GM19043 (cell line): ENCODE results near the gene TMEM240.
A peak's percentile ranks its signal among the peaks of the same experiment; 100 is the strongest.

Experiments used
- ATAC-seq: cut with Tn5 transposase; IDR thresholded peaks from one replicate; pipeline ENCODE4 v1.9.1; 2021; ENCODE audit warnings: low read depth; ENCODE audit not compliant: unreplicated experiment

TMEM240 gene

DNA sequence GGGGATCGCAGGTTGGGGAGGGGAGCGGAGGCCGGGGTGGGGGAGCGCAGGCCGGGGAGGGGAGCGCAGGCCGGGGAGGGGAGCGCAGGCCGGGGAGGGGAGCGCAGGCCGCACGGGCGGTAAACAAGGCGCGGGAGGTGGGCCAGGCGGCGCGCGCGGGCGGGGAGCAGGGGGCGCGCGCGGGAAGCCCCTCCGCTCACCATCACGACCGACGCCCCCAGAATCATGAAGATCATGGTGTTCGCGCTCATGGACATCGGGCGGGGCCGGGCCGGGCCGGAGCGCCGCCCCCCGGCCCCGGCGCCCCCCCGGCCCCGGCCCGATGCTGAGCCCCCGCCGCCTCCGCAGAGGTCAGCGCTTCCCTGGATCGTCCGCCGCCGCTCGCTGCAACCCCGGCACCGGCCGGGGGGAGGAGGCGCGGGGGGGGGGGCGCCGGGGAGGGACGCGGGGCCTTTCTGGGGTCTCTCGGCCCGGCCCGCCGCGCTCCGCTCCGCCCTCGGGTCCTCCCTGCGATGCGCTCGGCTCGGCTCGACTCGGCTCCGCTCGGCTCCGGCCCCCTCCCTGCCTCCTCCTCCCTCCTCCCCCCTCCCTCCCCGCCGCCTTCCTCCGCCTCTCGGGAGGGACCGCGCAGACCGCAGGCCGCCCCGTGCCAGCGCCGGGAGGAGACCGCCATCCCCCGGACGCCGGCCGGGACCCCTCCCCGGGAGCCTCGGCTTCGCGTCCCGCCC is at the start of gene TMEM240:
TSS of gene TMEM240 (minus strand) at position 535 of the 728 bp plus-strand sequence. CDS start at position 257, 278 bp downstream.
- no peak for ATAC-seq

DNA sequence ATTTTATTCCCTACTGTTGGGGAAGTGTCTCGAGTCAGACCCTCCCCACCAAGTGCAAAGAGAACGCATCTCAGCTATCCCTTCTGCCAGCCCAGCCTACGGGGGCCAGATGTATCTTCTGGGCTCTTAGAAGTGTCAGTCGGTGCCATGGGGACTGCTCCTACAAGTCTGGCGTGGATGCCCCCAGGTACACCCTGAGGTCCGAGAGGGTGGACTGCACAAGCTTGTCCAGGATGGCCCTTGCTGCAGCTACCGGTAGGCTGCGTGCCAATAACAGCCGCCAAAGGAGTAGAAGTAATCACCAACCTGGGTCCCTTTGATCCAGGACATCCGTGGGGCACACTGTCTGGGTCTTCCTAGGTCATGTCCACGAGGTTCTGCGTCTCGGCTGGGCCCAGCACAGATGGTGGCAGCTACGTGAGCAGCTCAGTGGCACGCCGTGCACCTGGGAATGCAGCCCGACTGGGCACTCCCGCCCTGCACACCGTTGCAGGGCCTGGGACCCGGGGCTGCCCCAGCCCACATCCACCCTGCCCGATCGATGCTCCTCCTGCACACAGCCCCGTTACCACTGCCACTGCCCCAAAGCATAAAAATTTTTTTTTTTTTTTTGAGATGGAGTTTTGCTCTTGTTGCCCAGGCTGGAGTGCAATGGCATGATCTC is 43.1 kb upstream of the TMEM240 start:
- ATAC-seq: no peak

DNA sequence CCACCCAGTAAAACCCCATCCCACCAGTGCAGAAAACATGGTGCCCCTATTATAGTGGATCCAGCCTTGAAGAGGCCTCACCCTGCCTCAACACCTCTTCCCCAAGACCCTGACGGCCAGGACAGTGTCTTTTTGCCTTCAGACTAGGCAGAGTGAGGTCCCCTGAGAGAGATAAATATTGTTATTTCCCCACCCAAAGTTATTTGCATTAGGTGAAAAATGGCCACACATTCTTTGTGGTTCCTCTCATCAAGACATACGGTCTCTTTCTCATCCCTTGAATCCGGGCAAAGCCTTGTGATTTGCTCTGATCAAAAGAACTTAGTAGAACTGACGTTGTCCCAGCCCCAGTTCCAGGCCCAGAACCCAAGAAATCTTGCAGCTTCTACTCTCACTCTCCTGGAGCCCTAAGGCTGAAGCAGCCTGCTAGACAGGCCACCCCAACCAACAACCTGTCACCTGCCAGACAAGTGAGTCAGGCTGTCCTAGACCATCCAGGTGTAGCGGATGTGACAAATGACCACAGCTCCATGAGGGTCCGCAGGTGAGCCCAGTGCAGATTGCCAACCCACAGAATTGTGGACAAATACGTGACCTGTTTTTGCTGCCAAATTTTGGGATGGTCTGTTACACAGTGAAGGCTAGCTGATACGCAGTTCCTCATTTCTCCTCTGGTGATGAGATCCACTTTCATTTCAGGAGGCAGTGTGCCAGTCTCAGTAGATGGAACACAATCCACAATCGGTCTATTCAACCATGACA is 42.3 kb upstream of the TMEM240 start:
- ATAC-seq: no peak

DNA sequence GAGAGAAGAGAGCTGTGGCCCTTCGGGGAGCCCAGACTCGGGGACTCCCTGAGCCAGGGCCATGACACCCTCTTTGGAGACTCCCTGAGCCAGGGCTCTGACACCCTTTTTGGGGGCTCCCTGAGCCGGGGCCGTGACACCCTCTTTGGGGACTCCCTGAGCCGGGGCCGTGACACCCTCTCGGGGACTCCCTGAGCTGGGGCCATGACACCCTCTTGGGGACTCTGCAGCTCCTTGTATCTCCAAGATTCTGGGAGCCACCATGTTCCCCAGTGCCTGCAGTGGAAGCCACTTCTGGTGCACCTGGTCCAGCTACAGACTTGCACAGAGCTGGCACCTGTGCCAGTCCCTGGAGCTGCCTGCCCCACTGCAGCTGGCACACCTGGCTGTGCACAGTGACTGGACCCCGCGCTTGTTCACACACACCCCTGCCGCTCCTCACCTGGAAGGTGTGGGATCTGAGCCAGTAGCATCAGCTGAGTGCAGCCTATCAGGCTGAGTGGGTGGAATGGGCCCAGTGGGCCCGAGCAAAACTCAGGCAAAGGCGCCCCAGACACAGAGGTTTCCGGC is 38.0 kb upstream of the TMEM240 start:
- ATAC-seq: no peak

DNA sequence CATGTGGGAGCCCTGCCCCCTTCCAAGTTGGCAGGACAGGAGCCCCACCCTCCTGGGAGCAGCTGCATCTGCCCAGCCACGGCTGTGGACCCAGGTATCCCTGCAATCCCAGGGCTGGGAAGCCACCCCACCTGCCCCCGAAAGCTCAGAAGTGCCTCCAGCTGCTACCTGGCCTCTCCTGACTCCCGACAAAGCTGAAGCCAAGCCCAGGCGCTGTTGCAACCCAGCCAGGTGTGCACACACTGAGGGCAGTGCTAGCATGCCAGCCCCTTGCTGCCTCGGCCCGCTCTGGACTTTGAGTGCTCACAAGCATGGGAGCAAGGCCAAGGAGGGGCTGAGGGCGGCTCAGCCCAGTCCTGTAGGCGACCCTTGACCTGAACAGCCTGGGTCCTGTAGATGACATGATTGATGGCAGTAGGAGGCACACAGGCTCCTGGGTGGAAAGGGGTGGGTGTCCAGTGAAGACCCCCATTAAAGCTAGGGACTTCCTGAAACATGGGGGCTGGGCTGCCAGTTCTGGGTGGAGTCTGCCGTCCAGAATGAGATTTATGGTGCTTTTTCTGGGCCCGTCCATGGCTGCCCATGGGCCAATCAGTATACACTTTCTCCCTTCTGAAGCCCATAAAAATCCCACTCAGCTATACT is 37.1 kb upstream of the TMEM240 start:
- no peak for ATAC-seq

DNA sequence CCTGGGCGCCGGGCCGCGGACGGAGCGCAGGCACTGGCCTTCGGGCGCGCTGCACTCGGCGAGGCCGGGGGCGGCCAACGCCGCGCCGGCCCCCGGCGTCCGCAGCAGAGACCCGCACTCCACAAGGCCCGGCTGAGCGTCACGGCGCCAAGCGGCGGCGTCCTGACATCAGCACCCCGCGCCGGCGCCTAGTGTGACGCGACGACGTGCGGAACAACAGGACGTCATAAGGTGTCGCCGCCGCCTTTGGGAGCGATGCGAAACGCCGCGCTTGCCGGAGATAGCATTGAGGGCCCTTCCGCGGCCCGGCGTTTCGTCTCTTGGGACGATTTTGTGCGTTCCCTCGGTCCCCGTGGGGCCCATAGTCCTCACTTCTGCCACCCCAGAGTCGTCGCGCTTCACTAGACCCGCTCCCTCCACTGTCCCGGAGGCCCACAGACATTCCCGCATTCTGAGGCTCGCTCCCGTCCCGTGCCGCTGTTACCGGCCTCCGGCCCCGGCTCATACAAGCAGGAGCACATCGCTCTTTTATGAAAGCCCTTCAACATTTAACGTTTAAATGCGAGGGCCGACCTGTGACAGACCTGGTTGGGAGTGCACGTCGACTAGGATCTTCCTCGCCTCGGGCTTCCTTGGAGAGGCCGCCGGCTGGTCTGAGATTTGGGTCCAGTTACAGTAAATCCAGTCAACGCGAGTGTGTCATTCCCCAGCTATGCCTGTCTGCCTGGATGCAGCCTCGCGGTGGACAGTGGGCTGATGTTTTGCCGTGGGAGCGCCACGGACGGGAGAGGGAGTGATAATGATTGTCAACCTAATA is 34.5 kb upstream of the TMEM240 start, which contains the start of gene SSU72:
TSS of gene SSU72 (minus strand) at position 143 of the 817 bp plus-strand sequence. CDS start 306 bp downstream, outside the sequence.
- peak; percentile 84 for ATAC-seq

DNA sequence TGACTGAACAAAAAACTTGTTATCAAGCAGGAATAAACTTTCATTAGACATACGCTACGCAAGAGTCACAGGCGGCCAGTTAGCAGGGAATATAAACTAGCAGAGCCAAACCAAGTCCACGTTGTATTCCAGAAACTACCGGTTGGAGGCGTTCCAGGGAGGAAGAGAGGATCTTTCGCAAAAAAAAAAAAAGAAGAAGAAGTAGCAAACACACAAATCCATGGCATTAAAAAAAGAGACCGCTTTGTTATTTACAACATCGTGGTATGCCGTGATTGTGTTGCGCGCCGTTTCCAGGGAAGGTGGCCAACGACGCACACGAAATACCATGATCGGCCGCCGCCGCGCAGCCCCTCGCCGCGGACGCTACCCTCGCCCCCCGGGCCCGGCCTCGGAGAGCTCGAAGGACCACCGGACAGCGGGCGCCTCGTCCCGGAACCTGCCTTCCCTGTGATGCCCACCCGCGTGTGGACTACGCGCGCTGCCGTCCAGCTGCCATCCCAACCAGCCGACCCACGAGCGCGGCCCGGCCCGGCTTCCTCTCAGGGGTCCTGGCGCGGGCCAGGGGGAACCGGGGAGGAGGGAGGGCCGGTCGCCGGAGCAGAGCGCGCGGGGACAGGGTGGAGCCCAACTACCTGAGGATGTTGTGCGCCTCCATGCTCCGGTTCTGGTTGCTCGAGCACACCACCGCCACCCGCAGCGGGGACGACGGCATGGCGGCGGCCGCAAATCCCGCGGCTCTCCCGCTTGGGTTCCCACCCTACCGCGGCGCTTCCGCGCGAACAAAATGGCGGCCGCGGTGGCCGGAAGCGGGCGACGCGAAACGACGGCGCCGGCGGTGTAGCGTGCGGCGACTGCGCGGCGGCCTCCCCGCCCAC is 33.7 kb upstream of the TMEM240 start:
- ATAC-seq: peak; percentile 54

DNA sequence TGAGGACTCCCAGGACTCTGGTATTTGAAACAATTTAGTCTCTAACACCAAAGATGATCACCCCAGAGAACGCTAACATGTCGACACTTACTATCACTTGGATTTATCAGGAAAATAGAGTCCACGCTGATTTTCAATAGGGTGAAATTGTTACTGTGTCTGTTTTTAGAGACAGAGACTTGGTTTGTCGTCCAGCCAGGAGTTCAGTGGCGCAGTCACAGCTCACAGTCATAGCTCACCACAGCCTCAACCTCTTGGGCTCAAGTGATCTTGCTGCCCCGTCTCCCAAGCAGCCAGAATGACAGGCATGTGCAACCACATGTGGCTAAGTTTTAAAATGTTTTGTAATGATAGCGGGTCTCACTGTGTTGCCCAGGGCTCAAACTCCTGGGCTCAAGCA is 28.9 kb upstream of the TMEM240 start:
- ATAC-seq: no peak

DNA sequence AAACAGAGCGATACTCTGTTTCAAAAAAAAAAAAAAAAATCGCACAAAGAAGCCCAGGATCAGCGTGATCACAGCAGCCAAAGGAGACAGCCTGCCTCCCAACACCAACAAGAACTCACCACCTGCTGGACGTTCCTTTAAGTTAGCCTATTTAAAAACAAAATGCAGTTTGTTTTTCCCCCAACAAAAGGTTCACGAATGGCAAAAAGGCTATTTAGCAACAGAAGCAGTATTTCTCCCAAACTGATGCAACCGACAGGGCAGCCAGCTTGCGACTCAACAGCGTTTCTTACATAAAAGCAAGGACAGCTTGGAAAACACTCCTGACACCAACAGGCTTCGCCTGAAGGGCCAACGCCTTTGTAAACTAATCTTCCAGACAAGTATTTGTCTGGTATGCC is 27.5 kb upstream of the TMEM240 start:
- no peak for ATAC-seq

DNA sequence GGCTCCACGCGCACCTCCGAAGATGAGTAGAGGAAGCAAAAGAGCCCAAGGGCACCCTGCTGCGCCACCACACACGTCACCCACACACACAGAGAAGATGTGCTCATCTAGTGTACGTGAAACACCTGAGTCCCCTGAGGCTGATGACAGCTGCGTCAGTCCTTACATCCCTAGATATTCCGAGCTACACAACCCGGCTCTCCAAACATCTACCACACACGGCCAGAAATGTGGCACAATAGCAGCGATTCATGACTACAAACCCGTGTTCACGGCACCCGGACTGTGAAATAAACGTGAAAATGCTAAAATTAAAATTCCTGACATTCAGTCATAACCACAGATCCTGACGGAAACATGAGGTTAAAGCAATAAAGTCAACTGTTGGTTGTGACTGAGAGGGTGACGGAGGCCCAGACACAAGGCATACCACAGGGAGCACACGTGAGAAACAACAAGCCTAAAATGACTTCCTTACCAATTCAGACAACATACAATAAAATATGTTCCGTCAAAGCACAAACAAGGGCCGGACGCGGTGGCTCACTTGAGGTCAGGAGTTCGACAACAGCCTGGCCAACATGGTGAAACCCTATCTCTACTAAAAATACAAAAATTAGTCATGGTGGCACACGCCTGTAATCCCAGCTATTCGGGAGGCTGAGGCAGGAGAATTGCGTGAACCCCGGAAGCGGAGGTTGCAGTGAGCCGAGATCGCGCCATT is 26.9 kb upstream of the TMEM240 start:
- no peak for ATAC-seq

DNA sequence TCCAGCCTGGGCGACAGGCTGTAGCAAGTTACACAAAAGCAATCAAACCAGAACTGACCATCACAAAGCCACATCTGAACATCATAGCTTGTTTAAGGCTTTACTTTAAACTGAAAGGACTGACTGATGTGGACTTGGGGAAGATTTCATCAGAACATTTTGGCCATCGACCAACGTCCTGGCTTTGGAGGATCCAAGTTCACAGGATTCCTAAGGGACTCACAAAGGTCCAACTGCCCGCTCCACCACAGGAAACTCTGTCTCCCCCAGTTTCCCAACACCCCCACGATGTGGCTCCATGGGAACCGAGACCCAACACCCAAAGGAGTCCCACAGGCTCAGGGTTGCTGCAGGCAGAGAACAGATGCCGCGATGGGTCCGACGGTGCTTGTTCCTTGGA is 24.9 kb upstream of the TMEM240 start:
- ATAC-seq: no peak

DNA sequence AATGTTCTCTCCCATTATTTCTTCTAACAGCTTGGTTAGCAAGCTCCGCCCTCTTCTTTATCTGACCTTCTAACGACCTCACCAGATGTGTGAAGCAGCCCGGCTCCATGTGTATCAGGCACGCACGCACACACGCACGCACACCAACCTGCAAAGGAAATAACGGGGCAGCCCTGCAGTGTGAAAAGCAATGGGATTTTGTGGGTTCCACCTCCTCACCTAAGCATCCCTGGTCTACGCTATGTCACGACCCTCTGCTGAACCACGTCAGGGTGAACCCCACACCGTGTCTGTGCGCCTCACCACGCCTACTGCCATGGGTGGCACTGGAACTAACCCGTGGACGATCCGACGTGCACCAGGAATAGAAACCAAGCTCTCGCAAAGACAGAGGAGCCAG is 23.8 kb upstream of the TMEM240 start:
- ATAC-seq: no peak

DNA sequence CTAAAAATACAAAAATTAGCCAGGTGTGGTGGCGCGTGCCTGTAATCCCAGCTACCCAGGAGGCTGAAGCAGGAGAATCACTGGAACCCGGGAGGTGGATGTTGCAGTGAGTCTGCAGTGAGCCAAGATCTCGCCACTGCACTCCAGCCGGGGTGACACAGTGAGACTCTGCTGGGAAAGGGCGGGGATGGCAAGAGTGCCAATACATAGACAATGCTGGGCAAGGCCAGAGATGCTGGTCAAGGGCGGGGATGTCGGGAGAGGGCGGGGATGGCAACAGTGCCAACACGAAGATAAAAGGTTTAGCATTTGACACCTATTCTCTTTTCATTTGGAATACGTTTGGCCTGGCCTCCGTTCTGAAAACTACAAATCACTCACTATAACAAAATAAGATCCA is 23.3 kb upstream of the TMEM240 start:
- ATAC-seq: no peak

DNA sequence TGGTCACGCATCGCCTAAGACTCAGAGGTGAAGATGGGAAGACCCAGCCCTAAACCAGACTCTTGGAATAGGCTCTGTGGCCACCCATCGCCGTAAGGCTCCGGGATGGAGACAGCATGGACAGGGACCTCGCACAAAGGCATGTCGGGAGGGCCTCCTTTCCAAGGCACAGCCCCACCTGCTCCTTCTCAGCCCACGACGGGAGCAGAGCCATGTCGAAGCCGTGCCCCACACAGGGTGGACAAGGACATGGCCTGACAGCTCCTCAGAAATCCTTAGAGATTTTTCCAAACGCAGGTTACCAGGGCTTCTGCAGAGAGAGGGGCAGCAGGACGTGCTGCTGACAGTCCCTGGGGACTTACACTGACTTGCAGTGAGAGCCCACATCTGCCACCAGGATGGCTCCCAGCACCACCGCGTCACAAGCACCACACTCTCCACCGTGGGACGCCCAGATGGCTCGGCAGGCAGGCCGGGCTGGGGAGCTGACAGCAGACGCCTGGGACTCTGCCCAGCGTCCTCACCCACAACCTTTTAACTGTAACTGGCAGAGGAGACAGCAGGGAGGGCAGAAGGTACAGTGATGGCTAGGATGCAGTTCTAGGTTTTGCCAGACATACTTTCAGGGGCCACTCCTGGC is 22.3 kb upstream of the TMEM240 start:
- no peak for ATAC-seq

DNA sequence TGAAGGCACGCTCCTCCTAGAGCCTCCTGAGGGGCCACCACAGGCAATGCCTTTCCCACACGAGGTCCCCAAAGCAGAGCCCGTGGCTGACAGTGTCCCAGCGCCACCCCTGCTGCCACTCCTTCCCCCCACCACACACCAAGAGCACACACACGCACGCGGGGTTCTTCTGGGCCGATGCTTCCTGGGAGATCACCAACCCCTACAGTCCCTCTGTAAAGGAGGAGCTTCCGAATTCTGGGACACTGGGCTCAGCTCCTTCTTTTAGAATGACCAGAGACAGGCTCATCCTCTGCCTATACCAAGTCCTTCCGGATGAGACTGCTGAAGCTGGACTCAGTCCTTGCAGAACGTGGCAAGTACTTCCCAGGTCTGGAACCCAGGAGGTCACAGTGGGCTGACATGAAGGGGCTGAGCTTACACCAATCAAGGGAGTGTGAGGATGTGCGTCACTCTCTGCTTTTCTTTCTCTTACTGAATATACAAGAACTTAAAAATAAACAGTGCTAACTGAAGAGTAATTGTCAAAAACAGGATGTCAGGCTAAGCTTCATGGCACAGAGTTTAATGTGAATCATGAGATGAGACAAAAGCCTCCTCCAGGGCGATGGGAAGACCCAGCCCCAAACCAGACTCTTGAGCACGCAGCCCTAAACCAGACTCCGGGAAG is 21.5 kb upstream of the TMEM240 start:
- ATAC-seq: no peak

DNA sequence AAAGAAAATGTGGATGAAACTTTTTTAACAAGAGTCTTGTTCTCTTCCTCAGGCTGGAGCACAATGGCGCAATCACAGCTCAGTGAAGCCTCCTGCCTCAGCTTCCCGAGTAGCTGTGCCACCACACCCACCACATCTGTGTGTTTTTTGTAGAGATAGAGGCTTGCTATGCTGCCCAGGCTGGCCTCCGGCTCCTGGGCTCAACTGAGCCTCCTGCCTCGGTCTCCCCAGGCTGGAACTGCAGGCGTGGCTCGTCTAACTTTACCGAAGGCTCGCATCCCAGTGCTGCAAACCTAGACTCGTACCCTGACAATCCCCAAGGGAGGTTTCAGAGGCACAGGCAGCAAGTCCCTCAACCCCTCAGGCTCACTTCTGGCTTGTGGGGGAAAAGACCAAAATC is 19.8 kb upstream of the TMEM240 start:
- ATAC-seq: no peak

DNA sequence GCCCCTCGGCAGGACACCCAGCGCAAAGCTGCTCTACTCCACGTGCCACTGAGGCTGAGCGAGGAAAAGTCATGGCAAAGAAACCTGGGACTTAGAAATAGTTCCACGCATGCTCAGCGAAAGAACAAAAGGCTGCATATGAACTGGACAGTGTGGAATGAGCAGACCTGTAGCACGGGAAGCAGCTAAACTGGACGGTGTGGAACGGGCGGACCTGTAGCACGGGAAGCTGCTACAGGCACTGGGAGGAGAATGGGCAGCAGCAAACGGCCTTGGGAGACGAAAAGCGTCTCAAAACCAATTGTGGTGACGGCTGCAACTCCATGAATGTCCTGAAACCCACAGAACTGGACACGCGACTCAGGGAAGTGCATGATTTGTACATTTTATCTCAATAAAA is 18.6 kb upstream of the TMEM240 start:
- ATAC-seq: no peak
